ENCODE measurements around the gene MAN1C1.

Gene MAN1C1

GRCh38 chr1:25790472-25790871 is 173.9 kb downstream of the MAN1C1 start:
- DNase-seq: no peak

GRCh38 chr1:25792115-25792514 is 175.5 kb downstream of the MAN1C1 start:
- DNase-seq: no peak

- DNase-seq: no peak
Observed at GRCh38 chr1:25793585-25794170, 177.1 kb downstream of the MAN1C1 start.

GRCh38 chr1:25794325-25794724 is 177.7 kb downstream of the MAN1C1 start:
- DNase-seq: no peak

- DNase-seq: no peak
Observed at GRCh38 chr1:25795211-25795610, 178.6 kb downstream of the MAN1C1 start.

GRCh38 chr1:25795946-25796810 is 179.6 kb downstream of the MAN1C1 start:
- no peak for DNase-seq

- DNase-seq: peak; percentile 87 to 91
Observed at GRCh38 chr1:25796811-25797458, 180.3 kb downstream of the MAN1C1 start.

GRCh38 chr1:25797939-25798338 is 181.3 kb downstream of the MAN1C1 start:
- no peak for DNase-seq

GRCh38 chr1:25798666-25799351 is 182.2 kb downstream of the MAN1C1 start:
- no peak for DNase-seq

GRCh38 chr1:25799352-25799934 is 182.9 kb downstream of the MAN1C1 start:
- no peak for DNase-seq

- no peak for DNase-seq
Observed at GRCh38 chr1:25799935-25800702, 183.5 kb downstream of the MAN1C1 start, which contains the start of gene SELENON. Gene SELENON, plus strand, starts transcription at chr1:25800193. Its CDS starts 38 bp downstream, at chr1:25800231.

- DNase-seq: no peak
Observed at GRCh38 chr1:25800703-25801377, 184.2 kb downstream of the MAN1C1 start.

- no peak for DNase-seq
Observed at GRCh38 chr1:25802915-25803314, 186.3 kb downstream of the MAN1C1 start.

- no peak for DNase-seq
Observed at GRCh38 chr1:25803368-25803767, 186.8 kb downstream of the MAN1C1 start.

GRCh38 chr1:25804244-25804963 is 187.8 kb downstream of the MAN1C1 start:
- DNase-seq: no peak

- no peak for DNase-seq
Observed at GRCh38 chr1:25804964-25805862, 188.6 kb downstream of the MAN1C1 start.

- no peak for DNase-seq
Observed at GRCh38 chr1:25805863-25806225, 189.3 kb downstream of the MAN1C1 start.

GRCh38 chr1:25806418-25806817 is 189.8 kb downstream of the MAN1C1 start:
- DNase-seq: no peak

Measured in stimulated activated CD4-positive, alpha-beta T cell treated with anti-CD3 and anti-CD28 coated beads, Interleukin-2, amount 100 ng/mL, for 48 hours (primary cell).